ENCODE results near the gene HS3ST2. TPM values are rescaled to one million over a fixed set of nuclear protein-coding genes. Genes with fewer than 3 reads are reported as not detected.

The HS3ST2 gene
- total RNA-seq, 1 donor from 2014 or later: 9.0 TPM

DNA sequence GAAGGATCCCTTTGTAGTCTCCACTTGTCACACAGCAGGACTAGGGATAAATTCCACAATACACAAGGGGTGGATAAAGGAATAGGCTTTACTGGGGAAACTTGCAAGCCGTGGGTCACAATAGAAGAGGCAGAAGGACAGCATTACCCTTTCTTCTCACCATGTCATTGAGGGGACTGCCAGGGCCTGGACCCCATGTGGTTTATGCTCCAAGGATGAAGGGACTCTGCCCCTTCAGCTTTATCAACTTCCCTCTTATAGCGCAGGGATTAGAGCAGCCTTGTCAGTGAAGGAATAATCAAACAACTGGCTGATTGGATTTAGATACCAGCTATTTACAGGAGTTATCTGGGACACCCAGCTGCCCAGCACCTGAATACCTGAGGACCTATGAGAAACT, 89.8 kb downstream of the HS3ST2 start:
- H3K4me3 ChIP-seq: no peak overlapping the region
- H3K9me3 ChIP-seq: no peaks in the 10 kb centered on the region
- no peaks in the 10 kb centered on the region for H3K36me3 ChIP-seq
- no peaks in the 10 kb centered on the region for H3K4me1 ChIP-seq
- TF ChIP-seq, protein P1, sequence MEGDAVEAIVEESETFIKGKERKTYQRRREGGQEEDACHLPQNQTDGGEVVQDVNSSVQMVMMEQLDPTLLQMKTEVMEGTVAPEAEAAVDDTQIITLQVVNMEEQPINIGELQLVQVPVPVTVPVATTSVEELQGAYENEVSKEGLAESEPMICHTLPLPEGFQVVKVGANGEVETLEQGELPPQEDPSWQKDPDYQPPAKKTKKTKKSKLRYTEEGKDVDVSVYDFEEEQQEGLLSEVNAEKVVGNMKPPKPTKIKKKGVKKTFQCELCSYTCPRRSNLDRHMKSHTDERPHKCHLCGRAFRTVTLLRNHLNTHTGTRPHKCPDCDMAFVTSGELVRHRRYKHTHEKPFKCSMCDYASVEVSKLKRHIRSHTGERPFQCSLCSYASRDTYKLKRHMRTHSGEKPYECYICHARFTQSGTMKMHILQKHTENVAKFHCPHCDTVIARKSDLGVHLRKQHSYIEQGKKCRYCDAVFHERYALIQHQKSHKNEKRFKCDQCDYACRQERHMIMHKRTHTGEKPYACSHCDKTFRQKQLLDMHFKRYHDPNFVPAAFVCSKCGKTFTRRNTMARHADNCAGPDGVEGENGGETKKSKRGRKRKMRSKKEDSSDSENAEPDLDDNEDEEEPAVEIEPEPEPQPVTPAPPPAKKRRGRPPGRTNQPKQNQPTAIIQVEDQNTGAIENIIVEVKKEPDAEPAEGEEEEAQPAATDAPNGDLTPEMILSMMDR (IDR thresholded peaks at IDR 0.05): no peak
- H3K27ac ChIP-seq: no peak overlapping the region
- DNase-seq (ENCODE audit: low spot score in 2 of 2): no peak
- intact Hi-C loops (cut with DNase I): no loop called here
- no peaks in the 10 kb centered on the region for H3K27me3 ChIP-seq

DNA sequence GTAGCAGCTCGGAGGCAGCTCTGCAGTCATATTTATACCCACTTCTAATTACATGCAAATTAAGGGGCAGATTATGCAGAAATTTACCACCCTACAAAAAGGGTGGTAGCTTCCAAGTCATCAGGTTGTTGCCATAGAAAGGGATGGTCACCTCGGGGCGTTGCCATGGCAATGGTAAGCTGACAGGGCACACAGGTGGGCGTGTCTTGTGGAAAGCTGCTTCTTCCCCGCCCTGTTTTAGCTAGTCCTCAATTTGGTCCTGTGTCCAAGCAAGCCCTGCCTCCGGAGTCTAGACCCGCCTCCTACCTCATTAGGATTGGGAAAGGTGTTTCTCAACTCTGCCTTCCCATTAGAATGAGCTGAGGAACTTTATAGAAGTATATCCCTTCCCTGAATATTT, 98.7 kb downstream of the HS3ST2 start:
- H3K36me3 ChIP-seq: no peaks in the 10 kb centered on the region
- intact Hi-C loops (cut with DNase I): no loop called here

DNA sequence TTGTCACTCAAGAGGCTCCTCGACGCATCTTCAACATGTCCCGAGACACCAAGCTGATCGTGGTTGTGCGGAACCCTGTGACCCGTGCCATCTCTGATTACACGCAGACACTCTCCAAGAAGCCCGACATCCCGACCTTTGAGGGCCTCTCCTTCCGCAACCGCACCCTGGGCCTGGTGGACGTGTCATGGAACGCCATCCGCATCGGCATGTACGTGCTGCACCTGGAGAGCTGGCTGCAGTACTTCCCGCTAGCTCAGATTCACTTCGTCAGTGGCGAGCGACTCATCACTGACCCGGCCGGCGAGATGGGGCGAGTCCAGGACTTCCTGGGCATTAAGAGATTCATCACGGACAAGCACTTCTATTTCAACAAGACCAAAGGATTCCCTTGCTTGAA, 101.0 kb downstream of the HS3ST2 start:
- intact Hi-C loops (cut with DNase I): no loop called here
- TF ChIP-seq, protein P1 (IDR thresholded peaks at IDR 0.05): no peak

More for the DNA sequence above, 98.7 kb downstream of the HS3ST2 start:
- Histone ChIP-seq H3K27me3 (no peaks in the 10 kb centered on the region), H3K27ac (no peak overlapping the region), H3K4me3 (no peak overlapping the region), H3K9me3 (no peaks in the 10 kb centered on the region), H3K4me1 (no peaks in the 10 kb centered on the region)
- TF ChIP-seq, protein P1 (IDR thresholded peaks at IDR 0.05): no peak
- DNase-seq (ENCODE audit: low spot score in 2 of 2): no peak

DNA sequence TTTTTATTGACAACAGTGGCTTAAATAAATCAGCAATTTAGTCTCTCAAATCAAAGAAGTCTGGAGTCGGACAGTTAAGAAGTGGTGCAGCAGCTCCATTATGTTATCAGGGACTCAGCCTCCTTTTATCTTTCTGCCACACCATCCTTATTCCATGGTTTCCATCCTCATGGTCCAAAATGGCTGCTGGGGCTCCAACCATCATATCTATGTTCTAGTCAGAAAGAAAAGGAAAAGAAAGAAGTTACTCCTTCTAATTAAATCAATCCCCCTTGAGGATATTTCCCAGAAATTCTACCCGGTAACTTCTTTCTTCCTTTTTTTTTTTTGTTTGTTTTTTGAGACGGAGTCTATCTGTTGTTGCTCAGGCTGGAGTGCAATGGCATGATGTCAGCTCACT, 109.5 kb downstream of the HS3ST2 start:
- intact Hi-C loops (cut with DNase I): no loop called here
- Histone ChIP-seq H3K27me3 (no peaks in the 10 kb centered on the region), H3K27ac (no peak overlapping the region), H3K4me3 (no peak overlapping the region), H3K4me1 (no peaks in the 10 kb centered on the region), H3K9me3 (no peaks in the 10 kb centered on the region), H3K36me3 (no peaks in the 10 kb centered on the region)
- TF ChIP-seq, protein P1 (IDR thresholded peaks at IDR 0.05): no peak
- DNase-seq (ENCODE audit: low spot score in 2 of 2): no peak

More for the DNA sequence above, 101.0 kb downstream of the HS3ST2 start:
- H3K36me3 ChIP-seq: no peaks in the 10 kb centered on the region
- DNase-seq (ENCODE audit: low spot score in 2 of 2): no peak
- no peak overlapping the region for H3K27ac ChIP-seq
- no peaks in the 10 kb centered on the region for H3K9me3 ChIP-seq
- H3K4me1 ChIP-seq: no peaks in the 10 kb centered on the region
- H3K4me3 ChIP-seq: no peak overlapping the region
- H3K27me3 ChIP-seq: no peaks in the 10 kb centered on the region

DNA sequence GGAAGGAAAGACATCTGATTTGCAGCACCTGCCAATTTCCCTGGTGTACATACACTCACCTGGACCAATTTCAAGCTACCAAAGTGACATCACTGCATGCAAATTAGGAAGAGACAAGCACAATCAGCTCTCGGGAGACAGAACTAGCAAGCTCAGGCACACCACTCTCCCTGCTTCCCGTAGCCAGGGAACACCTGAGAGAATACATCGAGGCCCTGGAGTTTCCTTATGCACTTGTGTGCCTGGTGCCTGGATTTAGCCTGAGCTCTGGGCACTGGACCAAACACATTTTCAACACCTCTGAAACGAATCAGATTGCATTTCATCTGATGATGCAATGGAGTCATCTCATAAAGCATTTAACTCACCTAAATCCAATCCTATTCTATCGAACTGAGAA, 110.5 kb downstream of the HS3ST2 start:
- TF ChIP-seq, protein P1 (IDR thresholded peaks at IDR 0.05): no peak
- H3K27ac ChIP-seq: no peak overlapping the region
- no peaks in the 10 kb centered on the region for H3K4me1 ChIP-seq
- no peaks in the 10 kb centered on the region for H3K36me3 ChIP-seq
- no peaks in the 10 kb centered on the region for H3K9me3 ChIP-seq
- H3K27me3 ChIP-seq: no peaks in the 10 kb centered on the region
- DNase-seq (ENCODE audit: low spot score in 2 of 2): no peak
- no peak overlapping the region for H3K4me3 ChIP-seq
- intact Hi-C loops (cut with DNase I): no loop called here

DNA sequence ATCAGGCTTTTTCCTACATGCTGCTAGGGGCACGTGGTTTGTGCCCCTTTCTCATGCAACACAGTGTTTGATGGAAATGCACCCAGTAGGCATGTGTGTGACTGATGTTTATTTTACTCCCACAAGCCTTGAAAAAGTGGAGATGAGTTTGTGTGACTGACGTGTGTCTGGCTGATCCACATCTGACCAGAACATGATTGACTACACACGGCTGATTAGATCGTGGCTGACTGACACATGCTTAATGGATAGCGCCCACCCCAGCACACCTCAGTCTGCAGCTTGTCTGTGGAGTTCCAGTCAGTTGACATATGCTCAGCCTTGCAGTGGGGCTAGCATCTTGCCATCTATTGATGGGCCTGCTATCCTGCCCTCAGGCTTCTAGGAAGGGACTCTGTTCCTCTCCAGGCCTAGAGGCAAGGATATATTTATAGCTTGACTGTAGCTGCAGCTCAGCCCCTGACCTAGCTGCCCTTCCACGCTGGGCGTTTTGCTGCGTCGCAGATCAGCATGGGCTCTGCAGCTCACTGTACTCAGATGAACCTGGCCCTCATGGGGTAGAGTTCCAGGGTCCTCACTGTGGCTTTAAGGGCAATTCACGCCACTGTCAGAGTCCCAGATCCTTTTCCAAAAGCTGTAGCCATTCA, 112.3 kb downstream of the HS3ST2 start:
- Histone ChIP-seq H3K27ac (no peak overlapping the region), H3K4me1 (no peaks in the 10 kb centered on the region), H3K27me3 (no peaks in the 10 kb centered on the region), H3K36me3 (no peaks in the 10 kb centered on the region), H3K9me3 (no peaks in the 10 kb centered on the region), H3K4me3 (no peak overlapping the region)
- intact Hi-C loops (cut with DNase I): no loop called here
- TF ChIP-seq, protein P1 (IDR thresholded peaks at IDR 0.05): no peak
- DNase-seq (ENCODE audit: low spot score in 2 of 2): no peak

Measured in ascending aorta (tissue), 2 donors.